ENCODE results near the gene FBXO7.

DNA sequence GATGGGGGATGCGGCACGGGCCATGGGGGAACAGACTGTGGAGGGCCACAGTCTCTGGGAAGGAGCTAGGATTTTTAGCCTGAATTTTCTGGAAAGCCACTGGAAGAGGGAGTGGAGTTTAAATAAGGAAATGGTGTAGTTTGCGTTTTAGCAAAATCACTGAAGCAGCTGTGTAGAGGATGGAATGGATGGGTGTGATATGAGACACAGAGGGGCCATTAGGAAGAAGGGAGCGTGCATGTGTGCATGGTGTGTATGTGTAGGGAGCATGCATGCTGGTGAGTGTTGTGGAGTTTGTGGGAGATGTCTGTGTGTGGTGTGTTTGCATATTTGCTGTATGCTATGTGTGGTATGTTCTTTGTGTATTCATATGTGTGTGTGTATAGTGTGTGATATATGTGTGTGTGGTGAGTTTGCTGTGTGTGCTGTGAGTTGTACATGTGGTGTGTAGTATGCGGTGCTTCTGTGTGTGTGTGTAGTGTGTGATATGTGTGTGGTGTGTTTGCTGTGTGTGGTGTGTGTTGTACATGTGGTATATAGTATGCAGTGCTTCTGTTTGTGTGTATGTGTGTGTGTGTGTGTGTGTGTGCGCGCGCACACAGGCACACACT is 67.6 kb downstream of the FBXO7 start:
- TF ChIP-seq, protein P1, sequence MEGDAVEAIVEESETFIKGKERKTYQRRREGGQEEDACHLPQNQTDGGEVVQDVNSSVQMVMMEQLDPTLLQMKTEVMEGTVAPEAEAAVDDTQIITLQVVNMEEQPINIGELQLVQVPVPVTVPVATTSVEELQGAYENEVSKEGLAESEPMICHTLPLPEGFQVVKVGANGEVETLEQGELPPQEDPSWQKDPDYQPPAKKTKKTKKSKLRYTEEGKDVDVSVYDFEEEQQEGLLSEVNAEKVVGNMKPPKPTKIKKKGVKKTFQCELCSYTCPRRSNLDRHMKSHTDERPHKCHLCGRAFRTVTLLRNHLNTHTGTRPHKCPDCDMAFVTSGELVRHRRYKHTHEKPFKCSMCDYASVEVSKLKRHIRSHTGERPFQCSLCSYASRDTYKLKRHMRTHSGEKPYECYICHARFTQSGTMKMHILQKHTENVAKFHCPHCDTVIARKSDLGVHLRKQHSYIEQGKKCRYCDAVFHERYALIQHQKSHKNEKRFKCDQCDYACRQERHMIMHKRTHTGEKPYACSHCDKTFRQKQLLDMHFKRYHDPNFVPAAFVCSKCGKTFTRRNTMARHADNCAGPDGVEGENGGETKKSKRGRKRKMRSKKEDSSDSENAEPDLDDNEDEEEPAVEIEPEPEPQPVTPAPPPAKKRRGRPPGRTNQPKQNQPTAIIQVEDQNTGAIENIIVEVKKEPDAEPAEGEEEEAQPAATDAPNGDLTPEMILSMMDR (conservative IDR thresholded peaks at IDR 0.05; ENCODE audit: low read length) = no peak
- no peak for TF ChIP-seq EZH2phosphoT487 (IDR thresholded peaks at IDR 0.05; ENCODE audit: borderline replicate concordance)
